ENCODE data around the gene ABO.
"Not testable (repeated sequence)": the region's sequence is repeated elsewhere in the genome, so short reads cannot be mapped to it uniquely, and the experiment has no call there.

ABO gene

DNA sequence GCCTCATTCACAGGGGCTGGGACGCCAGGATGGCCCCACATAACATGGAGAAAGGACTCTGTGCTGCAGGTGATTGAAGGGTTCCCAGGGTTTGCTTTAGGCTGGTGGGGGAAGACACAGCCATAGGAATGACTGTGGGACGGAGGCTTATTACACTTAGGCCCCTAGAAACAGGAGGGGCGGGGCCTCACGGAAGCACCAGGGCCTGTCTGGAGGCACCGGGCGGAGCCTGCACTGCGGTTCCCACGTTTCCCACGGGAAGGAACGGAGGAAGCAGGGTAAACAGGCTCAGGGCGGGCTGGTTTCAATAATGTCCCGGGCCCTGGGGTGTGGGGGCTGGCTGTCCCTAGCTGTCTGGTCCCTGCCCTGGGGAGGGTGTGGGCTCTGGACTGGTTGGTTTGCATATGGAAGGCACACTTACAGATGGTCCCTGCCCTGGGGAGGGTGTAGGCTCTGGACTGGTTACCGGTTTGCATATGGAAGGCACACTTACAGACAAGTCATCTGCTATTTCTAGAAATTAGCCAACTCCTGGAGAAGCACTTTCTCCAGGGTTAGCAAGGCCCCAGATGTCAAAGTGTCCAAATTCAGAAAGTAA is 51.7 kb downstream of the ABO start:
- not testable (repeated sequence) for DNase-seq

DNA sequence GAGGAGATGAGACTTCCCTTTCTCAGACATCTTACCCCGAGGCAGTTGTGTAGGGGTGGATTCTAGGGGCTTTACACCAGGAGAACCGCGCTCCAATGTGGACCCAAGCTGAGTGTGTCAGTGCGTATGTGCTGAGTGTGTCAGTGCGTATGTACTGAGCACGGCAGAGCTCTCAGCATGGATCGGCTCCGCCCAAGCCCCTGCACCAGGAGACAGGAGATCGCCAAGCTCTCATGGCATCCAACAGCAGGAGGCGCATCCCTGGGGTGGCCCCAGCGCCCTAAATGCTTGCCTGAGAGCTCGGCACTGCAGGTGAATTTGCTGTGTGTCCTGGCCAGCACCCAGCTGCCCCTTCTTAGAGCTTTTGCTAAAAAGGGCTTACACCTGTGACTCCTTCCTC is 53.0 kb downstream of the ABO start:
- DNase-seq = not testable (repeated sequence)

DNA sequence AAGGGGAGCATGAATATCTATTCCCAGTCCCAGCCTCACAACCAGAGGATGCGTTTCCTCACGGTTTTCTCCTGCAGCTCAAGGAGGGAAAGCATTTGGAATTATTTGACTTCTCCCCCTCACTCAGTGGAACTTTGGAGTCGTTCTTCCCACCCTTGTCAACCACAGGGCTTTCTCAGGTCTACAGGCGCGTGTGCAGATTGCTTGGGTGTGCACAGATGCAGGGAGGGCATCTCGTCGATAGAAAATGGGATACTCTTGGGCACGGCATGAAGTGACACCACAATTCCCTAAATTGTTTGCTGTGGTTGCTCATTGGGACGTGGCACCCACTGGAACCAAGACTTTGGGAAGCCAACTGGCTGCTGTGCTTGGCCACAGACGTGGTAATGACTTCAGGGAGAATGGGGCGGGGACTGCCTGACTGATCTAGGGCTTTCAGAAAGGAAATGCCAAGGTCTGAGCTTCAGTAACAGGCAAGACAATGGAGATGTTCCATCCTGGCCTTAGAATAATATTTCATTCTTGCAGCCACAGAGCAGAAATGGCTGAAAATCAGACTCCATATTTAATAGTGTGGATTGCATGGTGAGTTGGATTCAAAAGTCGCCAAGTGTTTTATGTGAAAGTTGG is 53.7 kb downstream of the ABO start:
- no peak for DNase-seq

- not testable (repeated sequence) for DNase-seq
These were observed 56.7 kb downstream of the ABO start for GRCh38 chr9:133218049-133218975.

DNA sequence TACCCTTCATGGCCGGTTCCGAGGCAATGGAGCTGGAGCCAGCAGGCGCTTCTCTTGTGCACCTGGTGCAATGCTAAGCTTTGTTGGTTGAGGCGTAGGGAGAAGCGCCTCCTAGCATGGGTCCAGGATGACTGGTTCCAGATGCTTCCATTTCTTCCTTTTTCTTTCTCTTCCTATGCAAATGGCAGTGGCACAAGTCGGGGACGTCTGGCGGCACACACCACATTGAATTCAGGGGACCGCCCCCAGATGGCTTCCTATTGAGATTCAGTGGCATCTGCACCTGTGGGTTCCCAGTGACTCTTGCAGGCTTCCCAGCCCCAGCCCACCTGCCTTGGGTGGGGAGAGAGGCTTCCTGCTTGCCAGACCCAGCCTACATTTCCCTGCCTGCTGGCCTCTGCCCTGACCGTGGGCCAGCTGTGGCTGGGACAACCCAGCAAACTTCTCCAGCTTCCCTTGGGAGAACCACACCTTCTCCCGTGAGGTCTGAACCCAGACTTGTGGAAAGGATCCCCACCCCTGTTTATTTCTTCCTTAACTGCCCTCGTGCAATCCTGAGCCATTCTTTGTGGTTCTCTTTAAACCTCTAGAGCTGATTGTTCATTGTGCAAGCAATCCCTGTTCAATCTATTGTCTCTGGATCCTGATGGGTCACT is 57.5 kb downstream of the ABO start:
- DNase-seq = not testable (repeated sequence)

- not testable (repeated sequence) for DNase-seq
These were observed 60.7 kb downstream of the ABO start for GRCh38 chr9:133214276-133214675.

GRCh38 chr9:133210609-133211008 is 64.4 kb downstream of the ABO start:
- DNase-seq = no peak

GRCh38 chr9:133210202-133210532 is 64.8 kb downstream of the ABO start:
- no peak for DNase-seq

- not testable (repeated sequence) for DNase-seq
These were observed 65.4 kb downstream of the ABO start for GRCh38 chr9:133209327-133210201.

DNA sequence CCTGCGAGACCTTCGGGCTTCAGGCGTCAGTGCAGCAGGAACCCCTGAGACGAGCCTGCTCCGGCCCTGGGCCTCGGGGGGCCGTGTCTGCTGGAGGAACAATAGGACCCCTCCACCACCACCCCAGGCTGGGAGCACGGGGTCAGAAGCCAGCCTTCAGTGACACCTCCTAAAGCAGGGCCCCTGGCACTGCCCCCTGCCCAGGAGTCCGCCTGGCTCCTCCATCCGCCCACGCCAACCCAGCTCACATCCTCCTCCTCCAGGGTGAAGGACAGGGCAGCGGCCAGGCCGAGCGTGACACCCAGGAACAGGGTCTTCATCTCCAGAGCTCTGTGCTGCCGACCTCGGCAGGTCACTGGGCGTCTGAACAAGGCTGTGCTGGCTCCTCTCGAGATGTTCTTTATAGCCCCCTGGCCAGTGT is 66.1 kb downstream of the ABO start, which contains the start of gene OBP2B:
OBP2B (minus strand) TSS at position 371 of the 421 bp plus-strand sequence; CDS start at position 320, 51 bp downstream.
- DNase-seq = not testable (repeated sequence)

GRCh38 chr9:133208171-133208879 is 66.7 kb downstream of the ABO start:
- not testable (repeated sequence) for DNase-seq

- DNase-seq = no peak
These were observed 67.3 kb downstream of the ABO start for GRCh38 chr9:133207540-133208170.

GRCh38 chr9:133207021-133207531 is 67.9 kb downstream of the ABO start:
- DNase-seq = no peak

GRCh38 chr9:133205996-133206931 is 68.7 kb downstream of the ABO start:
- DNase-seq = no peak

DNA sequence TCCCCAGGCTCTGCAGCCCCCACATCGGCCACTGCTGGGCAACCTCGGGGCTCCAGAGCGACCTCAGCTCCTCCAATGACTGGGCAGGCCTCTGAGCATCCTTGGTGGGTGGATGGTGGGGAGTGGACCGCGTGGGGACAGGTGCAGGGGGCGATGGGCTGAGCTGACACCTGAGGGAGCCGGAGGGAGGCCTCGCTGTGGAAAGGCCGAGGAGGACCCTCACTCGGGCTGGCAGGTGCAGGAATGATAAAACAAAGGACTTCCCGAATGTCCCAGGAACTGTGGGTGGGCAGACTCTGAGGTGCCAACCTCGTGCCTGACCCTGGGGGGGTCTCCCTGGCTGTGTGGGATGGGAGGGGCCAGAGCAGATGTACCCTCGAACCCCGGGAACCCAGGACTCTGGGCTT is 69.5 kb downstream of the ABO start:
- DNase-seq = not testable (repeated sequence)
